Right lobe of liver (tissue), 6 donors: ENCODE data around the gene RGS6. TPM values are rescaled to one million over a fixed set of nuclear protein-coding genes. Genes with fewer than 3 reads are reported as not detected.

ENCODE experiments used
- ATAC-seq, 4 donors: fragments of 200-7000 bp; cut with Tn5 transposase; one replicate each; pipeline ENCODE4 v1.9.1; 2020; ENCODE audit warnings: mild to moderate bottlenecking in 4 of 4, moderate library complexity in 4 of 4
- DNase-seq, 3 donors: peaks; one replicate each; pipeline ENCODE4 v3.0.0-alpha.2; 2020
- H3K27ac ChIP-seq, 3 donors: fragments of 200-600 bp; one replicate each; pipeline ENCODE4 v1.8.0; 2022
- H3K27me3 ChIP-seq, 2 donors: fragments of 200-600 bp; one replicate each; pipeline ENCODE4 v1.8.0; 2022
- H3K36me3 ChIP-seq, 4 donors: fragments of 200-600 bp; sonication (generic) in 1 of 4; one replicate each; pipeline versions ENCODE4 v1.5.1 to v1.8.0; 2017 to 2022; ENCODE audit warnings: control low read depth in 1 of 4
- H3K4me1 ChIP-seq, 4 donors: fragments of 200-600 bp; sonication (generic) in 1 of 4; one replicate each; pipeline versions ENCODE4 v1.5.1 to v1.8.0; 2017 to 2022; ENCODE audit warnings: control low read depth in 1 of 4
- H3K4me3 ChIP-seq, 3 donors: fragments of 200-600 bp; one replicate each; pipeline ENCODE4 v1.8.0; 2022
- H3K9me3 ChIP-seq, 4 donors: fragments of 200-600 bp; sonication (generic) in 1 of 4; one replicate each; pipeline versions ENCODE4 v1.5.1 to v1.8.0; 2017 to 2022; ENCODE audit warnings: control low read depth in 1 of 4
- CTCF ChIP-seq, 4 donors: fragments of 200-600 bp in 3 of 4; fragments of 450-650 bp in 1 of 4; IDR thresholded peaks; one replicate each; pipeline versions ENCODE4 v1.5.1 to v1.8.0; 2016 to 2022; ENCODE audit warnings: antibody characterized with exemption in 4 of 4, mild to moderate bottlenecking in 2 of 4
- POLR2A ChIP-seq: fragments of 450-650 bp; IDR thresholded peaks from one replicate; pipeline ENCODE4 v1.6.1; 2017; ENCODE audit warnings: antibody characterized with exemption, mild to moderate bottlenecking
- WGBS: methylation state at CpG from one replicate; pipeline ENCODE4 v1.1.6; 2018; ENCODE audit warnings: low coverage, low lambda C conversion rate; ENCODE audit not compliant: insufficient coverage; ENCODE audit errors: missing lambda C conversion rate; 5-methylcytosine and 5-hydroxymethylcytosine counted together
- intact Hi-C, 2 donors: fragments of 100-400 bp; cut with DNase I; formaldehyde crosslinking; loops; one replicate each; pipeline versions ENCODE4 v1.11.2 to v1.14.1; 2022
- total RNA-seq, 6 experiments: library from RNA; depleted of rRNA in 2 of 6; stranded (reverse); fragments of >200 nt in 2 of 6; fragmentation: NEBNext Ultra II Directional in 3 of 6; extraction: Animal tissue kit (Norgen Biotek cat#: 25700) in 3 of 6; gene quantifications; one replicate each; pipeline versions ENCODE4 v1.1.0 to v1.2.4, GENCODE V29; 2016 to 2023
- donor health status: DM: no; HTN: yes; CAD: no.
- donor health status: DM: no; HTN: no; CAD: no.
- donor health status: DM: no; HTN: no; CAD: no.
- donor health status: DM: no; HTN: yes; CAD: no.
- donor health status: DM: no; HTN: yes; CAD: no.

Gene RGS6
- total RNA-seq, 6 experiments from 2014 or later, result 0.07 TPM; not detected in 5

- intact Hi-C loops, result no loop called here
- Histone ChIP-seq H3K36me3 (no peaks in the 10 kb centered on the region), H3K4me1 (no peaks in the 10 kb centered on the region), H3K9me3 (no peaks in the 10 kb centered on the region), H3K4me3 (no peak overlapping the region), H3K27me3 (no peaks in the 10 kb centered on the region), H3K27ac (no peak overlapping the region)
- WGBS, result 67% methylated on average over 7 of the region's 7 CpGs
- DNase-seq, result no peak
- peak in 3 of 4 donors; percentile 44 to 69 (median 46) for ATAC-seq
- TF ChIP-seq CTCF (IDR thresholded peaks at IDR 0.05) (no peak), POLR2A (no peak)
Observed at GRCh38 chr14:72416892-72417291, 484.7 kb downstream of the RGS6 start.

GRCh38 chr14:72418806-72419205 is 486.6 kb downstream of the RGS6 start:
- DNase-seq, result no peak
- no peak for TF ChIP-seq CTCF (IDR thresholded peaks at IDR 0.05)
- TF ChIP-seq POLR2A, result no peak
- ATAC-seq, result no peak
- H3K4me3 ChIP-seq, result no peak overlapping the region
- no peaks in the 10 kb centered on the region for H3K27me3 ChIP-seq
- H3K36me3 ChIP-seq, result no peaks in the 10 kb centered on the region
- intact Hi-C loops, result no loop called here
- no peaks in the 10 kb centered on the region for H3K9me3 ChIP-seq
- no peak overlapping the region for H3K27ac ChIP-seq
- no peaks in the 10 kb centered on the region for H3K4me1 ChIP-seq
- 61% methylated on average over 3 of the region's 3 CpGs for WGBS

- Histone ChIP-seq H3K27me3 (no peaks in the 10 kb centered on the region), H3K4me1 (no peaks in the 10 kb centered on the region), H3K4me3 (no peak overlapping the region), H3K9me3 (no peaks in the 10 kb centered on the region), H3K27ac (no peak overlapping the region), H3K36me3 (no peaks in the 10 kb centered on the region)
- intact Hi-C loops, result no loop called here
- ATAC-seq (no peak), DNase-seq (no peak)
- TF ChIP-seq POLR2A (no peak), CTCF (IDR thresholded peaks at IDR 0.05) (no peak)
- WGBS, result 74% methylated on average over 3 of the region's 6 CpGs
Observed at GRCh38 chr14:72419226-72419775, 487.1 kb downstream of the RGS6 start.

- no peaks in the 10 kb centered on the region for H3K9me3 ChIP-seq
- no peaks in the 10 kb centered on the region for H3K36me3 ChIP-seq
- H3K27me3 ChIP-seq, result no peaks in the 10 kb centered on the region
- 27% methylated on average over 17 of the region's 17 CpGs for WGBS
- peak; percentile 49 to 74 (median 66) for ATAC-seq
- intact Hi-C loops, result no loop called here
- no peaks in the 10 kb centered on the region for H3K4me1 ChIP-seq
- DNase-seq, result peak; percentile 51 to 64 (median 55)
- TF ChIP-seq POLR2A (no peak), CTCF (IDR thresholded peaks at IDR 0.05) (peak; percentile 53 to 91 (median 72))
- H3K4me3 ChIP-seq, result no peak overlapping the region
- H3K27ac ChIP-seq, result no peak overlapping the region
Observed at GRCh38 chr14:72420749-72421474, 488.7 kb downstream of the RGS6 start.
